DMS79 treated with DMSO at 0.1 percent for 48 hours (cell line): ENCODE data around the gene MANSC4.
"Not testable (repeated sequence)": the region's sequence is repeated elsewhere in the genome, so short reads cannot be mapped to it uniquely, and the experiment has no call there.

ENCODE experiments used
- DNase-seq: peaks from one replicate; lab custom pipeline; 2025; lab: John Stamatoyannopoulos, UW

MANSC4 gene

DNA sequence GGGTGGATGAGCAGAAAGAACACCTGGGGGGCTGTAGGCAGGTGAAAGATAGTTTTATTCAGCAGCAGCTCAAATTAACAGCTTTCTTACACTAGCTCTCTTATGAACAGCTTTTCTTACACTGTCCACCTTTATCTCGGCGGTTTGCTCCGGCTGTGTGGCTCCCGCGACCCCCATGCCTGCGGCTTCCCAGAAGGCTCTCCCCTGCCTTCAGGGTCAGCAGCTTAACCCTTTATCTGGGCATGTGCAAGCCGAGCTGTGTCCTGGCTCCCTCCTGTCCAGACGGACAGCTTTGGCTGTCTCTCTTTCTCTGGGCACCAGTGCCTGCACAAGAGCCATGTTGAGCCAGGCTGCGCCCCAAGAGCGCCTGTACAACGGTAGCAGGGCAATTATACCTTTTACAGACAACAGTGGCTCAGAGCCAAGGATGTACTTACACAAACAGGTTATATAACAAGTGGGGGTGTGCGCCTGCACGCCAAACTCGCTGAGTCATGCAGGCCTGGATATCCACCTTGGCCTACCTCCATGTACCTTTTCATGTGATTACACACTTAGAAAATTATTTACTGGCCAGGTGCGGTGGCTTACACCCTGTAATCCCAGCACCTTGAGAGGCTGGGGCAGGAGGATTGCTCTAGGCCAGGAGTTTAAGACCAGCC, 28.5 kb downstream of the MANSC4 start:
- DNase-seq = no peak

DNA sequence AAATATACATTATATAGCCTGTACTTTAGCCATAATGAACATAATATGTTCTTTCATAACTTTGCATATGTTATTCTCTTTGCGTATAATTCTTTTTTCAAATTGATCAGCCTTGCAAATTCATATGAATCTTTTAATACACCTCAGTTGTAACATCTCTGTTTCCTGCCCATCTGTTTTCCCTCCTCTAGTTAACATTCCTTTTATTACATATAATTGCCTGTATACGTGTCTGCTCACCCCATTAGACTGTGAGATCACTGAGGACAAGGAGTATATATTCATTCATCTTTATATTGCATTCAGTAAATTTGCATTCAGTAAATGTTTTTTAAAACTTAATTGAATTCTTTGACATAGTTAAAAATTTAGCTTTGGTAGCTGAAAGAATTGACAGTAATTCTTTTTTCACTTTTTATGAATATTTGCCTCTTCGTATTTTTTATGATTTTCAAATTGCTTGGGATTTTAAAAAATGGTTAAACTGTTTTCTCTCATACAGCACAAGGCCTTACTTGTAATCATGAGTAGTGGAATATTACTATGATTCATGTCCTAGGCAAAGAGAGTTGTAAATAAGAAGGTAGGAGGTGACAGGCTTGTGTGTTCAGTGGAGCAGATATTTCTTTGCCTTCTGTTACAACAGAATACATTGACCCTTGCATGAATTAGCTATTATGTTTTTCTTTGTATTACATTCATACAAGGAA, 32.8 kb downstream of the MANSC4 start:
- DNase-seq = no peak

DNA sequence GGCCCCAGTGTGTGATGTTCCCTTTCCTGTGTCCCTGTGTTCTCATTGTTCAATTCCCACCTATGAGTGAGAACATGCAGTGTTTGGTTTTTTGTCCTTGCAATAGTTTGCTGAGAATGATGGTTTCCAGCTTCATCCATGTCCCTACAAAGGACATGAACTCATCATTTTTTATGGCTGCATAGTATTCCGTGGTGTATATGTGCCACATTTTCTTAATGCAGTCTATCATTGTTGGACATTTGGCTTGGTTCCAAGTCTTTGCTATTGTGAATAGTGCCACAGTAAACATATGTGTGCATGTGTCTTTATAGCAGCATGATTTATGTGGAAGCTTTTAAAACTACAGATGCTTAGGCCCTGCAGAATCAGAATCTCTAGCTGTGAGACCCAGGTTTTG, 34.3 kb downstream of the MANSC4 start:
- not testable (repeated sequence) for DNase-seq

DNA sequence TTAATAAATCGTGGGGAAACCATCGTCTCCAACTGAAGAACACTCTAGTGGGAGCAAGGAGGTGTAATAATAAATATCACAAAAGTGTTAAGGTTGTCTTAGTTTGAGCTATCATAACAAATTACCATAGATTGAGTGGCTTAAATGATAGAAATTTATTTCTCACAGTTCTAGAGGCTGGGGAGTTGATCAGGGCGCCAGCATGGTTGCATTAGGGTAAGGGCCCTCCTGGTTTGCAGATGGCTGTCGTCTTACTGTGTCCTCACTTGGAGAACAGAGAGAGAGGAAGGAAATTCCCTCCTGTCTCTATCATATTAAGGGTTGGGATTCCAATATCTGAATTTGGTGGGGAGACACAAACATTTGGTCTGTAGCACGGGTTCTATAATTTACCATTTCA, 36.4 kb downstream of the MANSC4 start:
- DNase-seq = no peak

DNA sequence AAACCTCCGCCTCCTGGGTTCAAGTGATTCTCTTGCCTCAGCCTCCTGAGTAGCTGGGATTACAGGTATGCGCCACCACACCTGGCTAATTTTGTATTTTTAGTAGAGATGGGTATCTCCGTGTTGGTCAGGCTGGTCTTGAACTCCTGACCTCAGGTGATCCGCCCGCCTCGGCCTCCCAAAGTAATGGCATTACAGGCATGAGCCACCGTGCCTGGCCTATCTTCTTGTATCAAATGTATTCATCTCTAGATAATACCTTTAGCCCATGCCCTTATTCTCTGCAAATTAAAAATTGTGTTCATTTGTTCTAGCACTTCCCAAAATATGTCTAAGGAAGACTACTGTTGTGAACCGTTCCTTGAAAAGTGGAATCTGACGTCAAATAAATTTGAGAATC, 45.7 kb downstream of the MANSC4 start:
- DNase-seq = not testable (repeated sequence)

DNA sequence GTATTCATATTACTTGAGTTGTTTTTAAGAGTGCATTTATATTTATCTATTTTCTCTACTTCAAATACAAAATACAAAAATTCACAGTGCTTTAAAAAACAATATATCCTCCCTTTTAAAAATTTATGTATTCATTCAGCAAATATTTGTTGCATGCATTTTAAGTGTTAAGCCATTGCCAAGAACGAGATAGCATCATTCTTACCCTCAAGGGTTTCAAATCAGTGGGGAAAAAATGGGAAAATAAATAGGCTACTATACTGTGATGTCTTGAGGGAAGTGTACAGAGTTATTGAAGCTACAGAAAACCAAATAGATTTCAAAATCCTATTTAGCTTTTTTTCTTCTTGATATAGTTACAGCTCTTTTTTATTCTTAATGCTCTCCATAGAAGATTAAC, 46.2 kb downstream of the MANSC4 start:
- DNase-seq = no peak

DNA sequence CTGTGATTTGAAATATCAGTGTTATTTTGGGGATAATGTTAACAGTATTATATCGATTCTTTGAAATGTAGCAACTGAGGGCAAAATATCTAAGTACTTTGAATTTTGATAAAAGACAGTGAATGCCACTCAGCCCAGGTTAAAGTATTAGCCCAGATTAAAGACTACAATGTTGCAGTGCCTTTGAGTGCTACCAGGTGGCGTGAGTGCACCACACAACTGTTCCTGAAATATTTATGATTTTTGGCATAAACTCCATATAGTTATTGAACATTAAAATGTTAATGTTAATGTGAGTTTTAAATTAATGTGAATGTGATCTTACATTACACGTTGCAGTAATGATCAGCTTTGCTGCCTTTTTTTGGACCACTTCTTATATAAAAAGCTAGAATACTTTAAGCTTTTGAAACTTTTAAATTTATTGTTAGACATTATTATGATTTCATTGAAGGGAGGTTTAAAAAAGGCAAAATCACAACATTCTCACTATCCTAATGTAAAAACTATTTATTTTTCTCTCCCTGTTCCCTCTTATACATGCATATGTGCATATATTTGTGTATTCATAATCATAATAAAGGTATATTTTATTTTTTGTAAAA, 46.9 kb downstream of the MANSC4 start:
- peak; percentile 41 for DNase-seq

DNA sequence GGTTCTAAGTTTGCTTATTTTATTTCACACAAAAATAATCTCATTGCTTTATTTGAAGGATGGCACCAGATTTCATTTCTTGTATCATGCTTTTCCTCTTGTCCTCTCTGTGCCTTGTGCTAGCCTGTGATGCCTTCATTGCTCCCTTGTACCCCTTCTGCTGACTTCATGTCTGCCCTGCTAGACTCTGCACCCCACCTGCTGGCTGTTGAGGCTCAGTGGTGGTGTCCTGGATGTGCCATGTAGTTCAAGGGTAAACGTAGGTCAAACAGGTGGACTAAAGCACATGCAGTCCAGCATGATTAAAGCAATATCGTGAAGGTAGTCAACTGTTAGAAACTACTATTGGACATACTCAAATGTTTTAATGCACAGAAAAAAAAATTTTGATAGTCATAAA, 47.8 kb downstream of the MANSC4 start:
- DNase-seq = no peak

DNA sequence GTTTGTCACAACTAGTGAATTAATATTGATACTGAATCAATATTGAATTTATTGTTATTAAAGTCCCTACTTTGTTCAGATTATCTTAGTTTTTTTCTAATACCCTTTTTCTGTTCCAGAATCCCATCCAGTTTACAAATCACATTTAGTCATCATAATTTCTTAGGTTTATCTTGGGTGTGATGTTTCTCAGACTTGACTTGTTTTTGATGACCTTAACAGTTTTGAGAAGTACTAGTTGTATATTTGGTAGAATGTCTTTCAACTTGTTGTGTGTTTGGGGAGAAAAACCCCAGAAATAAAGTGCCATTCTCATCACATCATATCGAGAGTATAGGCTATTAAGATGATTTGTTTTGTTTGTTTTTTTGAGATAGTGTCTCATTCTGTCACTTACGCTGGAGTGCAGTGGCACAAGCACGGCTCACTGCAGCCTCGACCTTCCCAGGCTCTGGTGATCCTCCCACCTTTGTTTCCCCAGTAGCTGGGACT, 49.9 kb downstream of the MANSC4 start:
- DNase-seq = no peak

DNA sequence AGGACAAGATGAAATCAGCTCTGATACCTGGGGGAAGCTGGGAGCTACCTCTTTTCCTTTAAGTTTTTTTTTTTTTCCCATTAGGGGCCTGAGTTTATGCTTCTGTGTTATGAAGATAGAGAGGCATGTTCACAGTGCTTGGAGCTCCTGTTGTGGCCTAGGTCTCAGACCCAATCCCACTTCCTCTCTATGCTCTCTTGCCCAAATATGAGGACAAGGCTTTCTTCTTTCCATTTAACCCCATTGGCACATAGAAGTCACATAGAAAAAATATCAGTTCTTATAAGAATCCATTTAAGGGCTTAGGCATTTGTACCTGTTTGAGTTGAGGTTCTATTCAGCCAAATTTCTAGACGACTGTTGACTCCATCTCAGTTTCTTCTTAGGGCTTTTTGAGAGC, 56.8 kb downstream of the MANSC4 start:
- DNase-seq = no peak
